Neutrophil (primary cell): ENCODE results near the gene RABGAP1L.
A peak's percentile ranks its signal among the peaks of the same experiment; 100 is the strongest.

Experiments used
- H3K27ac ChIP-seq: fragments of 200-600 bp; sonication (generic); 2 replicates; pipeline ENCODE4 v1.5.1; 2016; ENCODE audit warnings: mild to moderate bottlenecking, moderate library complexity
- H3K27me3 ChIP-seq: fragments of 200-600 bp; sonication (generic); 2 replicates; pipeline ENCODE4 v1.6.0; 2016; ENCODE audit warnings: mild to moderate bottlenecking
- H3K36me3 ChIP-seq: fragments of 200-600 bp; sonication (generic); 2 replicates; pipeline ENCODE4 v1.5.1; 2017
- H3K4me1 ChIP-seq, 2 experiments: fragments of 200-600 bp in 1 of 2; sonication (generic) in 1 of 2; 1 replicate in 1 of 2; 2 replicates in 1 of 2; pipeline versions ENCODE4 v1.5.1 to v1.6.1; 2013 to 2016; ENCODE audit warnings: low read depth in 1 of 2, low read length in 1 of 2, mild to moderate bottlenecking in 1 of 2, moderate library complexity in 1 of 2; ENCODE audit not compliant: control insufficient read depth in 1 of 2, insufficient read depth in 1 of 2
- H3K4me3 ChIP-seq, 2 experiments: fragments of 200-600 bp in 1 of 2; sonication (generic) in 1 of 2; 1 replicate in 1 of 2; 2 replicates in 1 of 2; pipeline ENCODE4 v1.5.1; 2013 to 2016; ENCODE audit warnings: low read depth in 1 of 2, low read length in 1 of 2, mild to moderate bottlenecking in 1 of 2, moderate library complexity in 1 of 2
- H3K9me3 ChIP-seq: fragments of 200-600 bp; sonication (generic); 2 replicates; pipeline ENCODE4 v1.5.1; 2016
- CTCF ChIP-seq: fragments of 200-600 bp; sonication (generic); IDR thresholded peaks from 2 replicates; pipeline ENCODE4 v1.5.1; 2016; ENCODE audit warnings: antibody characterized with exemption

RABGAP1L gene

GRCh38 chr1:174217248-174217647 is 57.9 kb downstream of the RABGAP1L start:
- H3K4me1 ChIP-seq = no peaks in the 10 kb centered on the region
- H3K4me3 ChIP-seq = no peak overlapping the region
- H3K9me3 ChIP-seq = no peaks in the 10 kb centered on the region
- no peaks in the 10 kb centered on the region for H3K27me3 ChIP-seq
- no peak overlapping the region for H3K27ac ChIP-seq
- no peak for TF ChIP-seq CTCF
- peaks cover 12% of the 10 kb centered on the region for H3K36me3 ChIP-seq

- H3K27me3 ChIP-seq = no peaks in the 10 kb centered on the region
- peak; percentile 34 for TF ChIP-seq CTCF
- H3K4me1 ChIP-seq = no peaks in the 10 kb centered on the region
- peaks cover 16% of the 10 kb centered on the region for H3K36me3 ChIP-seq
- no peaks in the 10 kb centered on the region for H3K9me3 ChIP-seq
- no peak overlapping the region for H3K4me3 ChIP-seq
- no peak overlapping the region for H3K27ac ChIP-seq
Observed at GRCh38 chr1:174217787-174218574, 58.7 kb downstream of the RABGAP1L start.

DNA sequence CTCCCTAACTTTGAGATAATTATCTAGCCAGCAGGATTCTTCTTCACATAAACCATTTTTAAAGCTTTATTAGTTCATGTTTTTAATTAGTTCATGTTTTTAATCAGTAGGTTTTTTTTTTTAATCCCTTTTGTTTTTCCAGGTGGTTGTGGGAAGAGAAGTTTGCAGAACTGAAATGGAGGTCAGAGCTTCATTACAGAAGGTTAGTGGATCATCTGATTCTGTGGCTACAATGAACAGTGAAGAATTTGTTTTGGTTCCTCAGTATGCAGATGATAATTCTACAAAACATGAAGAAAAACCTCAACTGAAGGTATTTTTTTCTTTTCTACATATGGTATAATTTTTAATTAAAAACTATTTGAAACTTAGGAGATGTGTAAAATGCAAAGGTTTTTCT is 59.7 kb downstream of the RABGAP1L start:
- no peak overlapping the region for H3K27ac ChIP-seq
- H3K4me1 ChIP-seq = no peaks in the 10 kb centered on the region
- TF ChIP-seq CTCF = no peak
- H3K4me3 ChIP-seq = no peak overlapping the region
- no peaks in the 10 kb centered on the region for H3K9me3 ChIP-seq
- H3K36me3 ChIP-seq = peaks cover 16% of the 10 kb centered on the region
- no peaks in the 10 kb centered on the region for H3K27me3 ChIP-seq

DNA sequence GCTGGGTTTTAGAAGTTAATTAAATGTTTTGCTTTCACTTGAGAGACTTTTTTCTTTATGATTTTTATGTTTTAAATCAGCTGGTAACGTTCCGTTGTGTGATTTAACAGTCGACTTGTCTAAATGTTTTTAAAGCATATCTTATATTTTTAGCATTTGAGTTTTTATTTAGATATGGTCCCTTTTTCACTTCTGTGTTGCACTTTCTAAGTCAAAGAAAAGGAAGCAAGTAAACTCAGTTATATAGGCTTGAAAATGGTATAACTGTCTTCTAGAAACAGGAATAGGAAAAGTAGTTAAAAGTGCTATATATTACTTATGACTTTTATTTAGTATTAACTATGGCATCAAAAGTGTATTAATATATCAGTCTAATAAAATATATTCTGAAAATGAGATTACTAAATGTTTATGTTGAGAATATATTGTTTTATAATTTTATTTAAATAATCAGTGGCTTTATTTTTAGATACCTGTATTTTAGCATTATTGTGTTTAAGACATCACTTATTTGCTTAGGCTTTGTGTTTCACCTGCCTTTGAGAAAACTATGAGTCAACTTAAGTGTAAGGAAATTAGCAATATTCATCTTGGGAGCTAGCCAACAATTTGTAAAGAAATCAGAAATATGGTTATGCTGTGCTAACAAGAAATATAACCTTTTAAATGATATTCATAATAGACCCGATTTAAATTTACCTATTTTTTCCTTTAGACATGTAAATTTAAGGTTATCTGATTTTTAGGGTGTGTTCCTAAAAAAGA is 60.5 kb downstream of the RABGAP1L start:
- Histone ChIP-seq H3K27ac (no peak overlapping the region), H3K27me3 (no peaks in the 10 kb centered on the region), H3K36me3 (peaks cover 16% of the 10 kb centered on the region), H3K4me1 (no peaks in the 10 kb centered on the region), H3K9me3 (no peaks in the 10 kb centered on the region), H3K4me3 (no peak overlapping the region)
- TF ChIP-seq CTCF = no peak

DNA sequence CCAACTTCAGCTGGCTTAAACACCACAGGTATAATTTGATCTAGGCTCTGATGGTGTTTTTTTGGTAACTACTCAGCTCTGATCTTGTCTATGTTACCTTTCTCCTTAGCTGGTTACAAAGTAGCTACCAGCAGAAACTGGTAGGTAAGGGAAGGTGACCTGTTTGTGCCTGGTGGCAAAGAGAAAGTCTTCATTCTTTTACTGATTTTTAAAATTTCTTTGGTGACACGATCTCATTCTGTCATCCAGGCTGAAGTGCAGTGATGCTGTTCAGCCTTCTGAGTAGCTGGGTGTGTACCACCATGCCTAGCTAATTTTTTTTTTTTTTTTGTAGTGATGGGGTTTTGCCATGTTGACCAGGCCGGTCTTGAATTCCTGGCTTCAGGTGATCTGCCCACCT is 62.4 kb downstream of the RABGAP1L start:
- no peak for TF ChIP-seq CTCF
- H3K9me3 ChIP-seq = no peaks in the 10 kb centered on the region
- no peaks in the 10 kb centered on the region for H3K4me1 ChIP-seq
- H3K27me3 ChIP-seq = no peaks in the 10 kb centered on the region
- H3K36me3 ChIP-seq = peaks cover 16% of the 10 kb centered on the region
- no peak overlapping the region for H3K27ac ChIP-seq
- H3K4me3 ChIP-seq = no peak overlapping the region
